ENCODE data around the gene TNFSF10. TPM values are rescaled to one million over a fixed set of nuclear protein-coding genes. Genes with fewer than 3 reads are reported as not detected.

TNFSF10 gene
- polyA plus RNA-seq, 1 donor from 2014 or later, result 33.5 TPM

DNA sequence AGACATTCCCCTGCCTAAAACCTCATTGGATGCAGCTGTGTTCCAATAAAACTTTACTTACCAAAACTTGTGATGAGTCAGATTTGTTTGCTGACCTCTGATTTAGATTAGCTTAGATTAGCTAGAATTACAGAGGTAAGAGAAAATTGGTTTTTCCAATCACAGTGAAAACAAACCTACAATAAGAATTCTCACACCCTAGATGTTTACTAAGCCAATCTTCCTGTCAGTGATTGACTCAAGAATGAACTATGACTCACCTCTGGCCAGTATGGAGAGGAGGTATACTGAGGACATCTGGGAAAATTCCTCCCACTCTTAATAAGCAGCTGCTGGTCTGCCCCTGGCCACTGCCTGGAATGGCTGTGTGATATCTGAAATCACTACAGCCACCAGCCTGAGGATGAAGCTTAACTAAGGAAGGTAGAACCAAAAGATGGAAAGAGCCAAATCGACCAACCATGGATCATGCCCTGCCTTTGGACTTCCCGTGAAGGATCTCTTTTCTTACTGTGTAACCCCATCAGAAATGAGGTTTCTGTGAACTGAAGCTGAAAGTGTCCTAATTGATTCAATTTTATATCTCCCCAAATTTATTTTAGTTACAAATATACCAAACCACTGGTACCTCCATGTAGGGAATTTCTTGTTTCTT is 55.9 kb downstream of the TNFSF10 start:
- Mint-ChIP-seq H3K36me3 (peaks cover 3% of the 10 kb centered on the region), H3K27ac (no peak overlapping the region), H3K4me3 (no peak overlapping the region), H3K9me3 (peaks cover 1 to 7% (median 5%) of the 10 kb centered on the region in 3 donors), H3K4me1 (no peaks in the 10 kb centered on the region), H3K27me3 (peaks cover 5% of the 10 kb centered on the region)

GRCh38 chr3:172466553-172467130 is 56.6 kb downstream of the TNFSF10 start:
- no peak overlapping the region for H3K27ac Mint-ChIP-seq
- H3K4me1 Mint-ChIP-seq, result no peaks in the 10 kb centered on the region
- H3K27me3 Mint-ChIP-seq, result peaks cover 5% of the 10 kb centered on the region
- no peak overlapping the region for H3K4me3 Mint-ChIP-seq
- peaks cover under 1 to 1% (median under 1%) of the 10 kb centered on the region in 3 donors for H3K9me3 Mint-ChIP-seq
- peaks cover 3% of the 10 kb centered on the region for H3K36me3 Mint-ChIP-seq

DNA sequence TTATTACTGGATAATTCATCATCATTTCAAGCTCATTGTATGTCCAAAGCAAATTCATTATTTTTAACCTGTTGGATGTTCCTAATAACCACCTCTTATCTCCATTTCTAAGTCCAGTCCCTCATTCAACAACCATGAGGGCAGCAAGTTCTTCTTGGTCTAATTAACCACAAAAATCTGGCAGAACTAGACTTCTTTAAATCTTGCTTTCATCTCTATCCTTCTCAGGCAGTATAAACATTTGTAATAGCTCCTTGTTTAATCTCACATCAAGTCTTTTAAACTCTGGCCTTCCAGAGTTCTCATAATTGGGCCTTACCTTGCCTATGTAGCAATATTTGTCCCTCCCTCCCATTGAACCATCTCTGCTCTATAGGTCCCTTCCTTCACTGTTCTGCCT is 57.9 kb downstream of the TNFSF10 start:
- H3K27ac Mint-ChIP-seq, result no peak overlapping the region
- no peaks in the 10 kb centered on the region for H3K4me1 Mint-ChIP-seq
- H3K27me3 Mint-ChIP-seq, result peaks cover 5% of the 10 kb centered on the region
- peaks cover 3% of the 10 kb centered on the region for H3K36me3 Mint-ChIP-seq
- H3K9me3 Mint-ChIP-seq, result peaks cover 0 to 1% (median 0%) of the 10 kb centered on the region in 3 donors
- H3K4me3 Mint-ChIP-seq, result no peak overlapping the region

DNA sequence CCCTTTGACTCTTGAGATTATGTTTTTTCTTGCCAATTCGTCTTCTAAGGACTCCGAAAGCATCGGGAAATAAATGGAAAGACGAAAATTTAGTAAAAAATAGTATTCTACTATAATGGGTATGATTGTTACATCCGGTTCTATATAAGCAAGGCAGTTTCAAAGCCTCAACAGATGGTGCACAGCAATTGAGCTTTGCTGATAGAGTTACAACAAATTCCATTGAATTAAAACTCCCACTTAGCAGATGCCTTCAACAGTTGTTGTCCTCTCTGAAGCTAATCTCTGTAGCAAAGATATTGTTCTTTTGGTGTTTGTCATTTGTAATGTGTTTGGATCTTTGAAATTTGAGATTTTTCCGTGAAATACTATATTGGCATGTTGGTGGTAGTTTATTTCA is 58.9 kb downstream of the TNFSF10 start:
- no peak overlapping the region for H3K27ac Mint-ChIP-seq
- H3K4me1 Mint-ChIP-seq, result no peaks in the 10 kb centered on the region
- peaks cover 3% of the 10 kb centered on the region for H3K36me3 Mint-ChIP-seq
- H3K4me3 Mint-ChIP-seq, result no peak overlapping the region
- H3K9me3 Mint-ChIP-seq, result peaks cover 0 to 1% (median 0%) of the 10 kb centered on the region in 3 donors
- H3K27me3 Mint-ChIP-seq, result peaks cover 5% of the 10 kb centered on the region

- Mint-ChIP-seq H3K27ac (no peak overlapping the region), H3K36me3 (no peaks in the 10 kb centered on the region), H3K27me3 (peaks cover 1% of the 10 kb centered on the region), H3K4me1 (no peaks in the 10 kb centered on the region), H3K9me3 (no peaks in the 10 kb centered on the region), H3K4me3 (no peak overlapping the region)
These were observed 61.6 kb downstream of the TNFSF10 start for GRCh38 chr3:172461530-172462138.

GRCh38 chr3:172456404-172456803 is 66.8 kb downstream of the TNFSF10 start:
- H3K27ac Mint-ChIP-seq, result no peak overlapping the region
- no peaks in the 10 kb centered on the region for H3K4me1 Mint-ChIP-seq
- H3K27me3 Mint-ChIP-seq, result peaks cover 3% of the 10 kb centered on the region
- no peak overlapping the region for H3K4me3 Mint-ChIP-seq
- H3K36me3 Mint-ChIP-seq, result no peaks in the 10 kb centered on the region
- H3K9me3 Mint-ChIP-seq, result no peaks in the 10 kb centered on the region

Other genes with a start within 250 kb of the TNFSF10 start
- not detected for gene GHSR, start 75.0 kb downstream of the TNFSF10 start, polyA plus RNA-seq
- 4.5 TPM for gene NCEH1, start 187.6 kb upstream of the TNFSF10 start, polyA plus RNA-seq
- 4.2 TPM for gene ECT2, start 227.3 kb upstream of the TNFSF10 start, polyA plus RNA-seq